Common myeloid progenitor, CD34-positive (primary cell): ENCODE results near the gene RELT.

ENCODE experiments used
- CTCF ChIA-PET: fragments of 350-600 bp; sonication (Branson Sonifier 250); formaldehyde crosslinking; loops from one replicate; lab custom pipeline; 2021; ENCODE audit warnings: antibody characterized with exemption; lab: Charles Lee
- POLR2A ChIA-PET: fragments of 350-600 bp; sonication (Branson Sonifier 250); formaldehyde crosslinking; loops from one replicate; lab custom pipeline; 2021; ENCODE audit warnings: antibody characterized with exemption; lab: Charles Lee
- DNase-seq, 3 donors: peaks; one replicate each; pipeline versions ENCODE4 v3.0.0 to v3.0.0-alpha.2; 2013
- H3K27ac ChIP-seq, 2 experiments: 1 replicate in 1 of 2; 2 replicates in 1 of 2; pipeline ENCODE4 v1.7.0; 2013; ENCODE audit warnings: inconsistent platforms in 2 of 2, low read length in 2 of 2, mild to moderate bottlenecking in 2 of 2, low read depth in 1 of 2, moderate library complexity in 1 of 2; ENCODE audit not compliant: severe bottlenecking in 2 of 2, insufficient read depth in 1 of 2, poor library complexity in 1 of 2
- H3K27me3 ChIP-seq, 5 experiments: replicated peaks in 2 of 5; 1 replicate in 3 of 5; 2 replicates in 2 of 5; pipeline versions ENCODE4 v1.6.1 to v1.7.0; 2013; ENCODE audit warnings: low read length in 4 of 5, mild to moderate bottlenecking in 2 of 5, moderate library complexity in 2 of 5, inconsistent platforms in 1 of 5; ENCODE audit not compliant: insufficient read depth in 5 of 5, control insufficient read depth in 4 of 5
- H3K36me3 ChIP-seq, 4 experiments: 1 replicate in 2 of 4; 2 replicates in 2 of 4; pipeline versions ENCODE4 v1.6.1 to v1.7.0; 2013; ENCODE audit warnings: low read length in 3 of 4, control low read depth in 1 of 4, mild to moderate bottlenecking in 1 of 4; ENCODE audit not compliant: control insufficient read depth in 4 of 4, insufficient read depth in 4 of 4
- H3K4me1 ChIP-seq, 4 experiments: 1 replicate in 3 of 4; 2 replicates in 1 of 4; pipeline versions ENCODE4 v1.6.1 to v1.7.1; 2013; ENCODE audit warnings: low read length in 3 of 4, mild to moderate bottlenecking in 3 of 4, control low read depth in 1 of 4, inconsistent platforms in 1 of 4, moderate library complexity in 1 of 4; ENCODE audit not compliant: control insufficient read depth in 4 of 4, insufficient read depth in 4 of 4; ENCODE audit errors: control extremely low read depth in 1 of 4
- H3K4me3 ChIP-seq, 7 experiments: 1 replicate in 4 of 7; 2 replicates in 3 of 7; pipeline versions ENCODE4 v1.5.1 to v1.7.0; 2013; ENCODE audit warnings: mild to moderate bottlenecking in 7 of 7, low read length in 6 of 7, moderate library complexity in 6 of 7, inconsistent platforms in 2 of 7, low read depth in 2 of 7, control low read depth in 1 of 7; ENCODE audit not compliant: insufficient read depth in 4 of 7, control insufficient read depth in 1 of 7; ENCODE audit errors: extremely low read depth in 1 of 7
- H3K9me3 ChIP-seq, 5 experiments: 1 replicate in 4 of 5; 2 replicates in 1 of 5; pipeline versions ENCODE4 v1.6.1 to v1.7.1; 2013; ENCODE audit warnings: low read length in 4 of 5, mild to moderate bottlenecking in 2 of 5, inconsistent platforms in 1 of 5, low read depth in 1 of 5, moderate library complexity in 1 of 5; ENCODE audit not compliant: control insufficient read depth in 4 of 5, insufficient read depth in 2 of 5; ENCODE audit errors: control extremely low read depth in 1 of 5
- WGBS: methylation state at CpG from one replicate; pipeline ENCODE4 v1.1.5; 2013; ENCODE audit not compliant: insufficient coverage; 5-methylcytosine and 5-hydroxymethylcytosine counted together

Gene RELT

GRCh38 chr11:73405146-73405510, 28.9 kb downstream of the RELT start:
- Histone ChIP-seq H3K27ac (no peak overlapping the region), H3K36me3 (peaks cover 10 to 55% (median 30%) of the 10 kb centered on the region in 4 experiments), H3K27me3 (no peaks in the 10 kb centered on the region), H3K4me1 (peaks cover 0 to 1% (median 0%) of the 10 kb centered on the region in 4 experiments), H3K4me3 (no peak overlapping the region), H3K9me3 (no peaks in the 10 kb centered on the region)
- ChIA-PET POLR2A (no interaction called here), CTCF (interaction anchor here (1.4 to 19.4 kb wide), 4 partner anchors 9 to 258 kb away, joined by 6 to 348 read pairs (median 102); no protein-coding TSS in a partner anchor)
- WGBS, result 96% methylated on average over 8 of the region's 8 CpGs
- no peak for DNase-seq

- POLR2A ChIA-PET, result no interaction called here
- CTCF ChIA-PET, result interaction anchor here (0.8 to 14.7 kb wide), 11 partner anchors 9 to 257 kb away, joined by 3 to 196 read pairs (median 4); no protein-coding TSS in a partner anchor
Observed at GRCh38 chr11:73406131-73406530, 29.9 kb downstream of the RELT start.

DNA sequence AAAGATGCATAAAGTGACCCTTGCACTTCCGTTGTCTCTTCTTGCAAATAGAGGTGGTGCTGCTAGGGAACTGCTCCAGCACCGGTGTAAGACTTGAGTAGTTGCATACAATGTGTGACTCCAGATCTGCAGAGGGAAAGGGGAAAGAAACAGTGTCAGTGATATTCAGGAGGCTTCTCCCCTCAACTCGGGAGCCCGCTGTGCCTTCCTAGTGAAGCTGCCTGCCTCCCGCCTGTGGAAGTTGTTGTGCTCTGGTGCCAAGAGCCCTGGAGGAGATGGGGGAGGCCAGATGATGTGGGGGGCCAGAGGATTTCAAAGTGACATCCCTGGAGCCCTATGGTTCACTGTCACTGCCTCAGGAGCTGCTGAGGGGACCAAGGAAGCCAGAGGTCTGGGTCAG, 30.4 kb downstream of the RELT start:
- ChIA-PET POLR2A (no interaction called here), CTCF (interaction anchor here (0.5 to 14.7 kb wide), 16 partner anchors 9 to 256 kb away, joined by 3 to 196 read pairs (median 4); no protein-coding TSS in a partner anchor)
- Histone ChIP-seq H3K36me3 (peaks cover 10 to 50% (median 29%) of the 10 kb centered on the region in 4 experiments), H3K4me1 (peaks cover 0 to 1% (median 0%) of the 10 kb centered on the region in 4 experiments), H3K4me3 (no peak overlapping the region), H3K9me3 (no peaks in the 10 kb centered on the region), H3K27ac (no peak overlapping the region), H3K27me3 (no peaks in the 10 kb centered on the region)
- WGBS, result 100% methylated on average over 2 of the region's 5 CpGs
- DNase-seq, result no peak

More at GRCh38 chr11:73406131-73406530, 29.9 kb downstream of the RELT start:
- WGBS, result no CpG with 5 or more reads among the region's 1 CpG
- Histone ChIP-seq H3K27me3 (no peaks in the 10 kb centered on the region), H3K4me1 (peaks cover 0 to 1% (median 0%) of the 10 kb centered on the region in 4 experiments), H3K9me3 (no peaks in the 10 kb centered on the region), H3K27ac (no peak overlapping the region), H3K36me3 (peaks cover 10 to 54% (median 29%) of the 10 kb centered on the region in 4 experiments), H3K4me3 (no peak overlapping the region)
- DNase-seq, result no peak

DNA sequence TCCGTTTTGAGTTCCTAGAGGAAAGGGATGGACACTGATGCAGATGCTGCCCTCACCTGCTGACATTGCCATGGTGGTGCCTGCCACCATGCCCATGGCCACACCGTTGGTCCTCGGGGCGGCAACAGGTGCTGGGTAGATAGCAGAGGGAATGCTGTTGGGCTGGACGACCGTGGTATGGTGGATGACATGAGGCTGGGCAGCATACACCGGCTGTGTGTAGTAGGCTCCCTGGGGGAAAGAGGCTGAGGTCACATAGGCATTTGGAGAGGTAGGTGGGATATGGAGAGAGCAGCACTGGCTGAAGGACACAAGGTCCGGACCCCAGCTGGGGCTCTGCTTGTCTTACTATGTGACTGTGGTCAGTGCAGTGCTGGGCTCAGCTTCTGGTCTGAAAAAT, 33.2 kb downstream of the RELT start:
- no peaks in the 10 kb centered on the region for H3K9me3 ChIP-seq
- WGBS, result 97% methylated on average over 6 of the region's 8 CpGs
- DNase-seq, result no peak
- peaks cover 10 to 59% (median 26%) of the 10 kb centered on the region in 4 experiments for H3K36me3 ChIP-seq
- ChIA-PET CTCF (interaction anchor here (2.7 to 14.7 kb wide), 2 partner anchors 15 to 253 kb away, joined by 13 to 196 read pairs; no protein-coding TSS in a partner anchor), POLR2A (no interaction called here)
- no peak overlapping the region for H3K27ac ChIP-seq
- H3K4me1 ChIP-seq, result peaks cover 0 to 2% (median 0%) of the 10 kb centered on the region in 4 experiments
- no peak overlapping the region for H3K4me3 ChIP-seq
- H3K27me3 ChIP-seq, result no peaks in the 10 kb centered on the region

DNA sequence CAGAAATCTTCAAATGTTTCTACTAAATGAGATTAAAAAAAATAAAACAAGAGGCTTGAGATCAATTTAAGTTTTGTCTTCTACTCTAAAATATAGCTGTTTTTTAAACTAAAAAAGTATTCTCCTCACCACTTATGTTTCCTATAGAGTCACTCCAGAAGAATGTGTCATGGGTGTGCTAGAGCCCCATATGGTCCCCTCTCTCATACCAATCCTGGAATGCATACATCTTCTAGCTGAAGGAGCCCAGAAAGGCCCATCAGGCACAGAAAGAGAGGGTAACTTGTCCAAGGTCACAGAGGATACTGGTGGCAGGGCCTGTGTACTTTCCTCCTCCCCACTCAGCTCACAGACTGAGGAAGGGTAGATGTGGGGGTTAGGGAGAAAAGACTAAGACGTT, 34.4 kb downstream of the RELT start:
- Histone ChIP-seq H3K36me3 (peaks cover 10 to 51% (median 22%) of the 10 kb centered on the region in 4 experiments), H3K27ac (no peak overlapping the region), H3K4me1 (peaks cover 6 to 14% (median 8%) of the 10 kb centered on the region in 4 experiments), H3K4me3 (no peak overlapping the region), H3K9me3 (no peaks in the 10 kb centered on the region), H3K27me3 (no peaks in the 10 kb centered on the region)
- ChIA-PET CTCF (interaction anchor here (0.7 to 14.7 kb wide), 5 partner anchors 11 to 252 kb away, joined by 3 to 196 read pairs (median 3); no protein-coding TSS in a partner anchor), POLR2A (no interaction called here)
- DNase-seq, result no peak
- WGBS, result 80% methylated on average over 1 of the region's 1 CpG

DNA sequence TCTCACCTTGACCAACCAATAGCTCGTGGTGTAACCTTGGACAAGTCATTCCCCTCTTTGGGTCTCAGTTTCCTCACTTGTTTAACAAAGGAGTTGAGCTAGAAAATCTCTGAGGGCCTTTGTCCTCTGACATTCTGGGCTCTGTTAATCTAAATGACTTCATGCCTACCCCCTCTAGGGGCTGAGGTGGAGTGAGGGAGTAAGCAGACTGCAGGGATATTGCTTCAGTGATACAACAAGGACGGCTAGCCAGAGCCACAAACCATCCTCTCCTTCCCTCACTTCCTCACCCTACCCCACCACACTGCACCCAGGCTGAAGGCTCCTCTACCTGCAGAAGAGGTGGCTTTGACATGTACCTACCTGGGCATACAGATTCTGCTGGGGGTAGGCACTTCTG, 34.8 kb downstream of the RELT start:
- POLR2A ChIA-PET, result no interaction called here
- Histone ChIP-seq H3K36me3 (peaks cover 9 to 51% (median 21%) of the 10 kb centered on the region in 4 experiments), H3K4me1 (peaks cover 6 to 17% (median 8%) of the 10 kb centered on the region in 4 experiments), H3K27ac (no peak overlapping the region), H3K4me3 (no peak overlapping the region), H3K9me3 (no peaks in the 10 kb centered on the region), H3K27me3 (no peaks in the 10 kb centered on the region)
- no peak for DNase-seq
- no CpG with 5 or more reads among the region's 2 CpGs for WGBS
- CTCF ChIA-PET, result interaction anchor here (0.6 to 14.7 kb wide), 5 partner anchors 11 to 252 kb away, joined by 3 to 196 read pairs (median 3); no protein-coding TSS in a partner anchor

GRCh38 chr11:73412308-73412707, 36.1 kb downstream of the RELT start:
- Histone ChIP-seq H3K36me3 (peaks cover 5 to 43% (median 12%) of the 10 kb centered on the region in 4 experiments), H3K4me1 (peaks cover 6 to 17% (median 8%) of the 10 kb centered on the region in 4 experiments), H3K27me3 (no peaks in the 10 kb centered on the region), H3K27ac (no peak overlapping the region), H3K4me3 (no peak overlapping the region), H3K9me3 (no peaks in the 10 kb centered on the region)
- 92% methylated on average over 3 of the region's 3 CpGs for WGBS
- CTCF ChIA-PET, result interaction anchor here (1.1 to 4.5 kb wide), 2 partner anchors 10 to 11 kb away, joined by 3 to 25 read pairs; no protein-coding TSS in a partner anchor
- no peak for DNase-seq
- POLR2A ChIA-PET, result no interaction called here
